Measurements from ENCODE around the gene FPGT.

DNA sequence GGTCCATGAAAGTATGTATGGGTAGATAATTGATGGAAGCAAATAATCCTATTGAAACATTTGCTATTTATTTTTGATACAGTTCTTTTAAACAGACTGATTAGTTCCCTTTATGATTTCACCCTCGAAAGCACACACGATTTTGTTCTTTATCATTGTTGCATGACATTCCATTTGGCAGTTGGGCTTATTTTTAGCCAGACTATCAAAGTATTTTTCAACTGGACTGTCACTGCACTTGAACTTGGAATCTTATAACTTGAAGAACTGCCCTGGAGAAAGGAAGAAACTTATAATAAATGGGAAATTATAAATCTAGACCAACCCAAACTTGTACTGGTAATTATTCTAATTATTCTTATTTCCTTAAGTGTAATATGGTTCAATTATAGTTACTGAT lies 37.1 kb downstream of the FPGT start, which contains the start of gene TNNI3K:
- TF ChIP-seq, protein P1, sequence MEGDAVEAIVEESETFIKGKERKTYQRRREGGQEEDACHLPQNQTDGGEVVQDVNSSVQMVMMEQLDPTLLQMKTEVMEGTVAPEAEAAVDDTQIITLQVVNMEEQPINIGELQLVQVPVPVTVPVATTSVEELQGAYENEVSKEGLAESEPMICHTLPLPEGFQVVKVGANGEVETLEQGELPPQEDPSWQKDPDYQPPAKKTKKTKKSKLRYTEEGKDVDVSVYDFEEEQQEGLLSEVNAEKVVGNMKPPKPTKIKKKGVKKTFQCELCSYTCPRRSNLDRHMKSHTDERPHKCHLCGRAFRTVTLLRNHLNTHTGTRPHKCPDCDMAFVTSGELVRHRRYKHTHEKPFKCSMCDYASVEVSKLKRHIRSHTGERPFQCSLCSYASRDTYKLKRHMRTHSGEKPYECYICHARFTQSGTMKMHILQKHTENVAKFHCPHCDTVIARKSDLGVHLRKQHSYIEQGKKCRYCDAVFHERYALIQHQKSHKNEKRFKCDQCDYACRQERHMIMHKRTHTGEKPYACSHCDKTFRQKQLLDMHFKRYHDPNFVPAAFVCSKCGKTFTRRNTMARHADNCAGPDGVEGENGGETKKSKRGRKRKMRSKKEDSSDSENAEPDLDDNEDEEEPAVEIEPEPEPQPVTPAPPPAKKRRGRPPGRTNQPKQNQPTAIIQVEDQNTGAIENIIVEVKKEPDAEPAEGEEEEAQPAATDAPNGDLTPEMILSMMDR (IDR thresholded peaks at IDR 0.05) = no peak
- TF ChIP-seq EZH2 (IDR thresholded peaks at IDR 0.05; ENCODE audit: borderline replicate concordance, insufficient read depth, low read depth, low read length, poor library complexity, severe bottlenecking) = no peak

Data from B cell (primary cell).